ES-I3 (cell line): ENCODE results near the gene EIF2S1.

Experiments
- H3K36me3 ChIP-seq: 2 replicates; pipeline ENCODE4 v1.6.1; 2013; ENCODE audit warnings: mild to moderate bottlenecking, low read length, control low read depth, moderate library complexity; ENCODE audit not compliant: insufficient read depth
- H3K4me1 ChIP-seq: 2 replicates; pipeline ENCODE4 v1.6.1; 2013; ENCODE audit warnings: mild to moderate bottlenecking, control low read depth, low read length; ENCODE audit not compliant: insufficient read depth
- H3K9ac ChIP-seq: 2 replicates; pipeline ENCODE4 v1.6.1; 2013; ENCODE audit warnings: low read depth, mild to moderate bottlenecking, low read length, moderate library complexity
- H3K9me3 ChIP-seq: 2 replicates; pipeline ENCODE4 v1.6.1; 2013; ENCODE audit warnings: mild to moderate bottlenecking, low read length, moderate library complexity; ENCODE audit not compliant: control insufficient read depth, insufficient read depth

EIF2S1 gene

GRCh38 chr14:67426161-67426560 lies 66.0 kb downstream of the EIF2S1 start:
- no peaks in the 10 kb centered on the region; the same call in 1 of the 2 replicates for H3K4me1 ChIP-seq

GRCh38 chr14:67426983-67427606 lies 67.0 kb downstream of the EIF2S1 start:
- peaks cover 3% of the 10 kb centered on the region; the same call in 1 of the 2 replicates for H3K4me1 ChIP-seq
- no peaks in the 10 kb centered on the region for H3K36me3 ChIP-seq
- H3K9ac ChIP-seq, result no peak overlapping the region

More at GRCh38 chr14:67426161-67426560, 66.0 kb downstream of the EIF2S1 start:
- no peaks in the 10 kb centered on the region for H3K36me3 ChIP-seq
- no peak overlapping the region for H3K9ac ChIP-seq
- no peaks in the 10 kb centered on the region for H3K9me3 ChIP-seq

GRCh38 chr14:67428501-67429031 lies 68.4 kb downstream of the EIF2S1 start:
- H3K9me3 ChIP-seq, result no peaks in the 10 kb centered on the region
- H3K9ac ChIP-seq, result no peak overlapping the region
- H3K4me1 ChIP-seq, result peaks cover 4% of the 10 kb centered on the region; the same call in 1 of the 2 replicates
- H3K36me3 ChIP-seq, result no peaks in the 10 kb centered on the region

More at GRCh38 chr14:67426983-67427606, 67.0 kb downstream of the EIF2S1 start:
- H3K9me3 ChIP-seq, result no peaks in the 10 kb centered on the region

- H3K4me1 ChIP-seq, result peaks cover 4% of the 10 kb centered on the region; the same call in 1 of the 2 replicates
- H3K9ac ChIP-seq, result no peak overlapping the region
- no peaks in the 10 kb centered on the region for H3K9me3 ChIP-seq
- H3K36me3 ChIP-seq, result no peaks in the 10 kb centered on the region
Observed at GRCh38 chr14:67429510-67430205, 69.5 kb downstream of the EIF2S1 start.

- Histone ChIP-seq H3K36me3 (no peaks in the 10 kb centered on the region), H3K9me3 (no peaks in the 10 kb centered on the region), H3K9ac (no peak overlapping the region), H3K4me1 (peaks cover 4% of the 10 kb centered on the region; the same call in 1 of the 2 replicates)
Observed at GRCh38 chr14:67432050-67432564, 72.0 kb downstream of the EIF2S1 start.

GRCh38 chr14:67435603-67436002 lies 75.5 kb downstream of the EIF2S1 start:
- H3K9me3 ChIP-seq, result no peaks in the 10 kb centered on the region
- no peak overlapping the region for H3K9ac ChIP-seq
- no peaks in the 10 kb centered on the region for H3K36me3 ChIP-seq
- H3K4me1 ChIP-seq, result 0 out of 2 replicates have a peak, but pooled peaks cover 4% of the 10 kb centered on the region
